NCI-H82 treated with DMSO at 0.1 percent for 48 hours (cell line): ENCODE measurements around the gene PHF5A.
"Not testable (repeated sequence)": the region's sequence is repeated elsewhere in the genome, so short reads cannot be mapped to it uniquely, and the experiment has no call there.

Experiments used
- DNase-seq: peaks from one replicate; lab custom pipeline; 2025; ENCODE audit not compliant: unreplicated experiment; lab: John Stamatoyannopoulos, UW

The PHF5A gene

GRCh38 chr22:41447435-41448188 is 20.9 kb downstream of the PHF5A start:
- DNase-seq = peak; percentile 23

DNA sequence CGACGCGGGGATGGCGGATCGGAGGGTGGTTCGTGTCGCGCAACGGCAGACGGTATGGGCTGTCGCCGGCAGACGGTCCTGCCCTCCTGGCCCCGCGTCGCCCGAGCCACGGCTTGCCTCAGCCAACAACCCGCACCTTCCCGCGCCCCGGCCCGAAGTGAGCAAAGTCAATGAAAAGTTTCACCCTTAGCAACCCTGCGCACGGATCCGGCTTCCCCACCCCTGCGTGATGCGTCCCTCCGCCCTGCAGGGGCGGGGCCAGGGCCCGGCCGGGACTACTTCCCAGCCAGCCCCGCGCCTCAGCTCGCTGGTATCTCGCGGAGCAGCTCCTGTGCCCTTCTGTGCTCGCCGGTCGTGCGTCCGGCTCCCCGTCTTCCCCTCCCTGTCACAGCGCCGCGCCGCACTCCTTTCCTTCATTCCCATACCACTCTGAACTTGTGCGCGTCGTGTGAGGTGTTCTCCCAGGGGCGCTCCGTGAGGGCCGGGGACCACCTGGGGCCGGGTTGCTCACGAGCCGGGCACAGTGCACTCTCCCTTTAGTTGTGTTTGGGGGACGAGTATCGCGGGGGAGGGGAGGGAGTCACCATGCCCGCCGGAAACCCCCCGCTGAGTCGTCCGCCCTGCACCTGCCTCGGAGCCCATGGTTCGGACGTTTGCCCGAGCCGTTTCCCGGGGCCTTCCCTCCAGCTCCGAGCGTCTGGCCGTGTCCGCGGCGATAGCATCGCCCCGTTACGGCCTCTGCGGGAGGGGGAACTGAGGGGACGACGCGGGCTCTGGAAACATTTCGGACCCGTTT is 21.7 kb downstream of the PHF5A start, which contains the start of gene TOB2:
Gene TOB2, minus strand, starts transcription at position 163 of the 796 bp plus-strand sequence. CDS start 9,456 bp downstream, outside the sequence.
- DNase-seq = peak; percentile 76

- DNase-seq = no peak
Measured at GRCh38 chr22:41446057-41446501, 22.4 kb downstream of the PHF5A start.

GRCh38 chr22:41445129-41446056 is 23.1 kb downstream of the PHF5A start:
- DNase-seq = peak; percentile 66

GRCh38 chr22:41444360-41445128 is 23.9 kb downstream of the PHF5A start:
- DNase-seq = peak; percentile 91

- DNase-seq = peak; percentile 89
Measured at GRCh38 chr22:41442240-41442792, 26.2 kb downstream of the PHF5A start.

GRCh38 chr22:41440511-41440910 is 28.0 kb downstream of the PHF5A start:
- DNase-seq = not testable (repeated sequence)

DNA sequence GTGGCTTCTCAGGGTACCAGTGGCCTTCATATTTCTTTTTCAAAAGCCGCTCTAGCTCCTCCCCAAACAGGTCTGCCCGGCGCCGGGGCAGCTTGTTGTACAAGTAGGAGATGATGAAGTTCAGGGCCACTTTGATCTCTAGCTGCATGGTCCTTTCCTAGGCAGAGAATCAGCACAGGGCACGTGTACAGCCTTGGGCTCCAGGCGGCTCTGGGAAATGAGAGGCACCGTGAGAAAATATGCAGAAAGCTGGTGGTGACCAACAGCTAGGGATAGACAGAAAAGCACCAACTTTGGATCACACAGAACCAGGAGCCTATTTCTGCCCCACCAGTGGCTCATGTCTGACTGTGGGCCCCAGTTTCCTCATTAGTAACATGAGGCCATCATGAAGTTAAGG is 31.3 kb downstream of the PHF5A start:
- DNase-seq = no peak

DNA sequence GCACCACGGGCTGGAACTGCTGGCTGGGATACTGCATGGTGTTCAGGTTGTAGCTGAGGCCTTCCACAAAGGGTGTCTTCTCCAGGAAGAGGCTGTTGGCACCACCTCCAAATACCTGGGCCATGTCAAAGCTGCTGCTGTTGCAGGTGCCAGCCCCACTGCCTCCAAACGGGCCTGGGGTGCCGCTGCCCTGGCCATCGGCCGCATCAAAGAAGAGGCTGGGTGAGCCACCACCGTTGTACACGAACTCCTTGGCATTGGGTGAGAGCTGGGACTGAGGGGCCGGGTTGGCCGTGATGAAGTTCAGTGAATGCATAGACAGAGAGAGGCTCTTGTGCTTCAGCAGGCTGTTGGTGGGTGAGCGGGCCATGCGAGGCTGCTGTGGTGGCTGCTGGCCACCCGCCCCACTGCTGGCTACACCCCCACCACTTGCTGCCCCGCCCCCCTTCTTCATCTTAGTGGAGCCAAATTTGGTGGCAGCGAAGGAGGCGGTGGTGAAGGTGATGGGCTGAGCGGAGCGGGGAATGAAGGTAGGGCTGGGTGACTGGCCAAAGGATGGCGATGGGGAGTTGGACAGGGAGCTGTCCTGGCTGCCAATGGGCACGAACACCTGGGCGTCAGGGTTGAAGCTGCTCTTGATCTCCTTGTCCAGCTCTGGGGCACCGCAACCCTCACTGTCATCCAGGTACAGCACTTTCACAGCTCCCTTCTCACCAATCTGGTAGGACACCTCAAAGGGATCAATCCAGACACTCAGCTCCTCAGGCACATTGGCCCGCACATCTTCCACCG is 32.0 kb downstream of the PHF5A start:
- DNase-seq = no peak

- no peak for DNase-seq
Measured at GRCh38 chr22:41435560-41435959, 32.9 kb downstream of the PHF5A start.

GRCh38 chr22:41434361-41435003 is 34.0 kb downstream of the PHF5A start:
- DNase-seq = not testable (repeated sequence)

DNA sequence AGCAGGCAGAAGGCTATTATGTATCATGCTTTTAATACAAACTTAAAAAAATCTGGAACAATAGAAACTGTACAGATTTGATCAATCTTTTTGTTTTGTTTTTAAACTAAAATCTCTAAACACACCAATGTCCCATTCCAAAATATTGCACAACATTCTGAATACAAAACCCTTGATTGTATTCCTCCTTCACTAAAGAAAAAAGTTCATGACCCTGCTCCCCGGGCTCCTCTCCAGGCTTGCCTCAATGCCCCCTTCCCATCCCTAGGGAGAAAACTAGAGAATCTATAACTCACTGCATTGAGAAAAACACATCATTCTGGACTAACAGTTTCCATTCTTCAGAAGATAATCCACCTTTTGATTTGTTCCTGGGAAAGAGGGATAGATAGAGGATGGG is 35.0 kb downstream of the PHF5A start:
- not testable (repeated sequence) for DNase-seq

DNA sequence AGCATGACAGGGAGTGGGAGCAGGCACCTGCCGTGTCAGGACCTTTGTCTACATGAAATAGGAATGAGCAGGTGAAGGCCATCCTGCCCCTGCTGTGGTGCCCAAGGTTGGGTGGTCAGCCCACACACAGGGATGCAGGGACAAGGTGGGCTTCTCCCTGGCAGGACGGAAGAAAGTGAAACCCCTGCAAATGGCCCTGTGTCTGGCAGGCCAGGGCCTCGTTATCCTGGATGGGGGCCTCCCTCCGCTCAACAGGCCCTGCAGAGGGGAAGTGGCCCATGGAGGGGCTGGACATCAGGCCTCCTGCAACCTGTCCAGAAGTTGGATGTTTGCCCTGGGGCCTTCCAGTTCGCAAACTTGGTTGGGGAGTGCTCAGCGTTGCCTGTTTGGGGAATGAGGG is 36.8 kb downstream of the PHF5A start:
- no peak for DNase-seq

DNA sequence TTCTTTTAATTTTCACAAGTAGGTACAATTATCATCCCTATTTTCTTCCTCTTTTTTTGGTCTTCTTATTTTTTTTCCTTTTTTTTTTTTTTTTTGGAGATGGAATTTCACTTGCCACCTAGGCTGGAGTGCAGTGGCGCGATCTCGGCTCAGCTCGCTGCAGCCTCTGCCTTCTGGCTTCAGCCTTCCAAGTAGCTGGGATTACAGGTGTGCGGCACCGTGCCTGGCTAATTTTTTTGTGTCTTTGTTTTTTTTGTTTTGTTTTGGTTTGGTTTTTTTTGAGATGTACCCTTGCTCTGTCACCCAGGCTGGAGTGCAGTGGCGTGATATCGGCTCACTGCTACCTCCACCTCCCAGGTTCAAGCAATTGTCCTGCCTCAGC is 38.5 kb downstream of the PHF5A start:
- DNase-seq = no peak

- no peak for DNase-seq
Measured at GRCh38 chr22:41429232-41429950, 39.1 kb downstream of the PHF5A start.

GRCh38 chr22:41425660-41426365 is 42.7 kb downstream of the PHF5A start:
- DNase-seq = no peak

DNA sequence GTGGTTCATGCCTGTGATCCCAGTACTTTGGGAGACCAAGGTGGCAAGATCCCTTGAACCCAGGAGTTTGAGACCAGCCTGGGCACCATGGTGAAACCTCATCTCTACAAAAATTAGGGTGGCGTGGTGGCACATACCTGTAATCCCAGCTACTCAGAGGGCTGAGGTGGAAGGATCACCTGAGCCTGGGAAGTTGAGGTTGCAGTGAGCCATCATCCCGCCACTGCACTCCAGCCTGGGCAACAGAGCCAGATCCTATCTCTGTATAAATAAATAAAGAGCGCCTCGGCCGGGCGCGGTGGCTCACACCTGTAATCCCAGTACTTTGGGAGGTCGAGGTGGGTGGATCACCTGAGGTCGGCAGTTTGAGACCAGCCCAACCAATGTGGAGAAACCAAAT is 49.8 kb downstream of the PHF5A start:
- no peak for DNase-seq
